ENCODE measurements around the gene ZNF80.
A peak's percentile ranks its signal among the peaks of the same experiment; 100 is the strongest.

Gene ZNF80

GRCh38 chr3:114219741-114220140 lies 17.6 kb downstream of the ZNF80 start:
- DNase-seq (ENCODE audit: low read depth), result no peak

- DNase-seq (ENCODE audit: low read depth), result no peak
Measured at GRCh38 chr3:114218578-114219185, 18.7 kb downstream of the ZNF80 start.

GRCh38 chr3:114218006-114218405 lies 19.4 kb downstream of the ZNF80 start:
- DNase-seq (ENCODE audit: low read depth), result no peak

GRCh38 chr3:114217266-114217665 lies 20.1 kb downstream of the ZNF80 start:
- DNase-seq (ENCODE audit: low read depth), result no peak

GRCh38 chr3:114216186-114216970 lies 21.0 kb downstream of the ZNF80 start:
- DNase-seq (ENCODE audit: low read depth), result peak; percentile 69

GRCh38 chr3:114214542-114215341 lies 22.6 kb downstream of the ZNF80 start:
- no peak for DNase-seq (ENCODE audit: low read depth)

GRCh38 chr3:114213627-114214541 lies 23.5 kb downstream of the ZNF80 start:
- peak; percentile 94 for DNase-seq (ENCODE audit: low read depth)

- DNase-seq (ENCODE audit: low read depth), result peak; percentile 82
Measured at GRCh38 chr3:114213292-114213626, 24.1 kb downstream of the ZNF80 start.

GRCh38 chr3:114212646-114213045 lies 24.7 kb downstream of the ZNF80 start:
- DNase-seq (ENCODE audit: low read depth), result no peak

GRCh38 chr3:114207768-114208167 lies 29.6 kb downstream of the ZNF80 start:
- DNase-seq (ENCODE audit: low read depth), result no peak

GRCh38 chr3:114206342-114206741 lies 31.0 kb downstream of the ZNF80 start:
- no peak for DNase-seq (ENCODE audit: low read depth)

- peak; percentile 3 for DNase-seq (ENCODE audit: low read depth)
Measured at GRCh38 chr3:114205541-114205940, 31.8 kb downstream of the ZNF80 start.

GRCh38 chr3:114194750-114195149 lies 42.6 kb downstream of the ZNF80 start:
- no peak for DNase-seq (ENCODE audit: low read depth)

- no peak for DNase-seq (ENCODE audit: low read depth)
Measured at GRCh38 chr3:114192136-114192535, 45.2 kb downstream of the ZNF80 start.

GRCh38 chr3:114186501-114186900 lies 50.9 kb downstream of the ZNF80 start:
- peak; percentile 24 for DNase-seq (ENCODE audit: low read depth)
